Measurements from ENCODE around the gene ADAP1.
"Not testable (repeated sequence)": the region's sequence is repeated elsewhere in the genome, so short reads cannot be mapped to it uniquely, and the experiment has no call there.

ADAP1 gene

GRCh38 chr7:974172-974571 lies 19.7 kb upstream of the ADAP1 start:
- DNase-seq, result no peak

- DNase-seq, result no peak
Measured at GRCh38 chr7:973312-973711, 18.8 kb upstream of the ADAP1 start.

GRCh38 chr7:972676-973309 lies 18.3 kb upstream of the ADAP1 start:
- no peak for DNase-seq

DNA sequence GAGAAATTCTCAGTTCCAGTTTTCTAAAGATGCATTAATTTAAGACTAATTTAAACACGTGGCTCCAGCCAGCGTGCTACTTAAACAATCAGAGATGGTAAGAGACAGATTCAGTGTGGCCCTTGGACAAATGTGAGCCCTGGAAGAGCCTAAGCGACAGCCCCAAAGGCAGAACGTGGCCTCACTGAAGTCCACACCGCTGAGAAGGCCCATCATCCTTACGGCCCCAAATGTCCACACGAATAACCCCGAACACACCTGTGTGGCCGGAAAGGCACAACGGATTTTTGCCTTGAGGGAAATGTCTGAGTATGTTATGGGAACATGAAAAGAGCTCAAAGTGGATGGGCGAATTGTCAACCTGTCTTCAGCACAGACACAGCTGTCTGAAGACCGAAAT lies 17.6 kb upstream of the ADAP1 start:
- no peak for DNase-seq

DNA sequence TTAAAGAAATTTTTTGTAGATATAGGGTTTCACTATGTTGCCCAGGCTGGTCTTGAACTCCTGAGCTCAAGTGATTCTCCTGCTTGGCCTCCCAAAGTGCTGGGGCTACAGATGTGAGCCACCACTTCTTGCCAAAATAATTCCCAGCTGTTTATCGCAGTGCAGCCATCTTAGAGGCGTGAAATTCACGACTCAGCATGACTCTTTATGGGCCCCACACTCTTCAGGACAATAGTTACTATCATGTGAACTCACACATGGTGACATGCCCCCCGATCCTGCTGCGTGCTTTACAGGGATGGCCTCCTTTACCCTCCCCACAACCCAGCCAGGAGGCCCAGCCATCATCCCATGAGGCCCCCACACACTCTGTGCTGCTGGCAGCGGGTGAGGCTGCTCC lies 16.3 kb upstream of the ADAP1 start:
- no peak for DNase-seq

- DNase-seq, result no peak
Measured at GRCh38 chr7:969403-969802, 14.9 kb upstream of the ADAP1 start.

DNA sequence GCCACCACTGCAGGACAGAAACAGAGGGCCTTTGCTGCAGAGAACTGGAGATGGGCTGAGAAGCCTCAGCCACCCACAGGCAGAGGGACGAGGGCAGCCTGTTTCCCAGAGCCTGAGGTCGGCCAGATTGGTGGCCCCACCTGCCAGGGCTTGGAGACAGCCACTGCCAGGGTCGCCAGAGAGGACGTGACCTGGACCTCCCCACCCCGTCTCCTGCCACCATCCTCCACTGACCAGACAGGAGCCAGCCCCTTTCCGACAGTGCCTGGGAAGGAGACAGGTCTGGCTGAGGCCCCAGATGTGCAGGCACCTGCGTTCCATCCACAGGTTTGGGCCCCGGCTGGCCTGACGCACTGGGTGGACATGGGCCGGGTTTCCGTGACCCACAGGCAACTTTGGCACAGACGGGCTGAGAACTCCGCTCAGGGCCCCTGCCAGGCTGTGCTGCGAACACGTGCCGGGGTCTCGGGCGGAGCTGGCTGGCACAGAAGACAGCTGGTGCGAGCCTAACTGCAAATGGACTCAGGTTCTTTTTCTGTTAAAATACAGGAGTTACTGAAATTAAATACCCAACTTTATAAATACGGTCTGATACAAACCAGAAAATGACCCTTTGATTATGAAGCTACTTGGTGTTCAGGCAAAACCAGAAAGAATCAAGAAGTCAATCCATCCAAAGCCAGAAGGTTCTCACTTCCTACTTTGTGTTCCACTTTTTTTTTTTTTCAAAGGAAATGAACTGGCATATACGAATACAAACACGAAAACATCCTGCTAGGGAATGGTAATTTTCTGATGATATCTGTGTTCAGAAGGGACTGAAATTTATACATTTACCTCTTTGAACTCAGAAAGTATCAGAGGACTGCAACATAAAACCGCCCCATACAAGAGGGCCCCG lies 14.0 kb upstream of the ADAP1 start:
- no peak for DNase-seq

DNA sequence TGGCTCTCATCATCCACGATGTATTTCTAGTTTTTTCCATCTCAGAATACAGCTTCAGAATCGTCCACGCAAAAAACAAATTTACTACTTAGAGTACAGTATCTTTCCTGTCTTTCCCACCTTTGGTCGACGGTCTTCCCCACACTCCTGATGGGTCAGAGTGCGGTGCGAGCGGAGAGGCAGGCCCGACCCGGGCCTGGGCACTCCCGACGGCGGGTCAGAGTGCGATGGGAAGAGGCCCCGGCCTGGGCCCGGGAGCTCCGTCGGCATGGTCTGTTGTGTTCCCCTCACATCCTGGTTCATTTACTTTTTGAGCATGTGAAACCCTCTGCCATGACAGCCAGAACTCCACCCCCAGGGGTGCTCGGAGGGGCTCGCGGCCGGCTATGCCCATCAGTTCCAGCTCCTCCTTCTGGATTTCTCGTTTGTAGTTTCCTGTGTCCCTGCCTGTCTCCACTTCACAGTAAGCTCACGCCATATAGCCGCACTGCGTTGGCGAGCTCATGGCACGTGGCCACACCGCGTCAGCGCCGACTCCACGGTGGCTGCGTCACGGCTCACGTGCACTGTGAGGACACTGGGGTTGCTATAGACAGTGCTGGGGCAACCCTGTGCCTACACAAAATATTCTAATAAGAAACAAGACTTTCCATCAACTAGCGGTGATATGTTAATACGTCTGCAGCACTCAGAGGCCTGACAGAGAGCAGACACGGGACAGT lies 13.0 kb upstream of the ADAP1 start:
- no peak for DNase-seq

DNA sequence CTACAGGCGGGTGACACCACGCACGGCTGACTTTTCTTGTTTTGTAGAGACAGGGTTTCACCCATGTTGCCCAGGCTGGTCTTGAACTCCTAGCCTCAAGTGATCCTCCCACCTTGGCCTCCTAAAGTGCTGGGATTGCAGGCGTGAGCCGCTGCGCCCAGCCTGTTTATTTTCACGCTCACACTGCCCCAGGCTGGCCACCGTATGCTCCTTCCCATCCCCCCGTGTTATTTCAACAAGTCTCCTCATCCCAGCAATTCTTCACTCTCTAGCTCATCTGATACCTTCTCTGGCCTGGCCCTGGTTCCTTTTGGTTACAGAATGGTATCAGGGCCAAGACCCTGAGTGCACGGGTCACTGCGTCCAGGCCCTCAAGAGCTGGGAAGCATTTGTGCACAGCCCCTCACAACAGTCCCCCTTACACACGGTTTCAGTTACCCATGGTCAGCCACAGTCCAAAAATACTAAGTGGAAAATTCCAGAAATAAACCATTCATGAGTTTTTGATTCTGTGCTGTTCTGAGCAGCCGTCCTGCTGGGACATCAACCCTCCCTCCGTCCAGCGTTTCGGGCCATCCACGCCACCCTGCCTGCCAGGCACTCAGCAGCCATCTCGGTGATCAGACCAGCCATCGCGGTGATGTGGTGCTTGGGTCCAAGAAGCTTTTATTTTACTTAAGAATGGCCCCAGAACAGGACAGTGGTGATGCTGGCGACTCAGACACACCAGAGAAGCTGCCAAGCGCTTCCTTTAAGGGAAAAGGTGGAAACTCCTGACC lies 12.0 kb upstream of the ADAP1 start:
- no peak for DNase-seq

DNA sequence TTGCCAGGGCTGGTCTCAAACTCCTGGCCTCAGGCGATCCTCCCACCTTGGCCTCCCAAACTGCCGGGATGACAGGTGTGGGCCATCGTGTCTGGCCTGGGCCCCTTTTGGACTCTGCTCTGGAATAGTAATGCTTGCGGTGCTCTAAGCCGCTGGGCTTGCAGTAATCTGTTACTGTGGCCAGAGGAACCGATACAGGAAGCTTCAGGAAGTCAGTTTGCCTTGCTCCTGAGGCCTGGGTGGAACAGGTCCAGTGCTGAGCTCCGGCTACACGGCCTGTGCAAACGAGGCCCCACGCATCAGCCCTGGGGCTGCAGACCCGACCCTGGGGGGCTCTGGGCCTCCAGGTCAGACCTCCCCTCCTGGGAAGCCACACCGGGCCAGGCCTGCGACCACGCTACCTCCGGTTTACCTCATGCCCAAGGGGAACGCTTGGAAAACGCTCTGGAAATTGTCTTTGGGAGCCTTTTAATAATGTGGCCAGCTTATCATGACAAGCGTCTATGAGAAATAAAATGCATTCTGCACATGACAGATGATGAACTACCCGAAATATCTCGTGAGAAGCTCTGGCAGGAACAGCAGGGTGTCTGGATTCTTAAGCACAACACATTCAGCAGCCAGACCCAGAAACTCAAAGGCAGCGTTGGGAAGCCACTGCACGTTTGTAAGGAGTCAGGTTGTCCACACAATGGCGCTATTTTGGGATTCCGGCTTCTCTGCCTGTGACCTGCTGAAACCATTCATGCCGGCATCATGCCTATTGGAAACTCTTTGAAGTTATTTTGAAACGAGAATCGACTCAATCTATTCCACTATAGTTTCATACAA lies 10.1 kb upstream of the ADAP1 start:
- no peak for DNase-seq

DNA sequence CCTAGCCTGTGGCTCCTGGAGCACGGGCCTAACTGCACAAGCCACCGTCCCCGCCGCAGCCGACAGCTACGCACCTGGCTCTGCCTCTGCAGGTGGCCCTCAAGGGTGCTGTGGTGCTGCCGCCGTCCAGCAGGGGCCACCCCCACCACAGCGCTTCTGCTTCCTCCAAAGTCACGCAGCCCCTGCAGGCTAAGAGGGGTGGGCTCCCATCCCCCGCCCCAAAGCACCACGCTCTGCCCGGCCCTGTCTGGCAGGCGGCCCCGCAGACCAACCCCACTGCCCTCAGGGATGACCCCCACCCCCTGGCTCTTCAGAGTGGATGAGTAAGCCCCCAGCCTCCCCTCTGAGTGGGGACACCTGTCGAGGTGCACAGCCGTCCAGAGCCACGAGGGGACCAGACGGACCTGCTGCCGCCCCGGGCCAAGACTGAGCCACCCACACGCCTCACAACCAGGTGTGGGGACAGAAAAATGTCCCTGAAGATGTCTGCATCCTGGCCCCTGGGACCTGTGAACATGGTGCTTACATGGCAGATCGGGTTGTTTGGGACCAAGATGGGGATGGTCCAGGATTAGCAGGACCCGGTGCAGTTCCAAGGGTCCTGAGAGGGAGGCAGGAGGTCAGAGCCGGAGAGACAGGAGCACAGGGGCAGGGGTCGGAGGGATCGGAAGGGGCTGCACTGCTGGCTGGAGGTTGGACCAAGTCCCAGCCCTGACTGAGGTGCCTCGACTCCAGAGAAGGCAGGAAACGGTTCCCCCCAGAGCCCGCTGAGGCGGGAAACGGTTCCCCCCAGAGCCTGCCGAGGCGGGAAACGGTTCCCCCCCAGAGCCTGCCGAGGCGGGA lies 9.0 kb upstream of the ADAP1 start:
- DNase-seq, result no peak

DNA sequence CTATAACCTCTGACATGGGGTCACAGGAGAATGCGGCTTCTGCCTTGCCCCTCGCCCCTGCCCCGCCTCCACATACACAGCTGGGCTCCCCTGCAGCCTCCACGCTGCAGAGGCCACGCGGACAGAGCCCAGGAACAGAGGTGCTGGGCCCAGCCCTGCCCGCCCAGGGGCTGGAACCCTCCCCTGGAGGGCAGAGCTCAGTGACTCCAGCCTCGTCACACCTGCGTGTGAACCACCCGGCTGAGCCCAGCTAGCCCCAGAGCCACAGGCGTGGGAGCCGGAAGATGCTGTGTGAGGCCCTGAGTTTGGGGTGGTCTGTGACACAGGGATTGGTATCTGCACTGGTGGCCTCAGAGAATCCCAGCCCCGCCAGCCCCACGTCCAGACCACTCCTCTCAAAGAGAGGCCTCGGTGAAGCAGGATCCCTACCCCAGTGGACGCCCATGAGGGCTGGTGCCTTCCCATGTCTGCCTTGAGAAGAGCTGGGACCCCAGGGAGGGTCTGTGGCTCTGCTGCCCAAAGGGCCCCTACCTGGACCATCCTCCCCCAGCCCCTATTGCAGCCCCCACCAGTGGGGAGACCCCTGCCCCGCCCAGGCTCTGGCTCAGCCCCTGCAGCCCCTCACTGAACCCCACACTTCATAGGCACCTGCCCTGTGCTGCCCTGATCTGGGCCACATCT lies 8.1 kb upstream of the ADAP1 start:
- DNase-seq, result no peak

DNA sequence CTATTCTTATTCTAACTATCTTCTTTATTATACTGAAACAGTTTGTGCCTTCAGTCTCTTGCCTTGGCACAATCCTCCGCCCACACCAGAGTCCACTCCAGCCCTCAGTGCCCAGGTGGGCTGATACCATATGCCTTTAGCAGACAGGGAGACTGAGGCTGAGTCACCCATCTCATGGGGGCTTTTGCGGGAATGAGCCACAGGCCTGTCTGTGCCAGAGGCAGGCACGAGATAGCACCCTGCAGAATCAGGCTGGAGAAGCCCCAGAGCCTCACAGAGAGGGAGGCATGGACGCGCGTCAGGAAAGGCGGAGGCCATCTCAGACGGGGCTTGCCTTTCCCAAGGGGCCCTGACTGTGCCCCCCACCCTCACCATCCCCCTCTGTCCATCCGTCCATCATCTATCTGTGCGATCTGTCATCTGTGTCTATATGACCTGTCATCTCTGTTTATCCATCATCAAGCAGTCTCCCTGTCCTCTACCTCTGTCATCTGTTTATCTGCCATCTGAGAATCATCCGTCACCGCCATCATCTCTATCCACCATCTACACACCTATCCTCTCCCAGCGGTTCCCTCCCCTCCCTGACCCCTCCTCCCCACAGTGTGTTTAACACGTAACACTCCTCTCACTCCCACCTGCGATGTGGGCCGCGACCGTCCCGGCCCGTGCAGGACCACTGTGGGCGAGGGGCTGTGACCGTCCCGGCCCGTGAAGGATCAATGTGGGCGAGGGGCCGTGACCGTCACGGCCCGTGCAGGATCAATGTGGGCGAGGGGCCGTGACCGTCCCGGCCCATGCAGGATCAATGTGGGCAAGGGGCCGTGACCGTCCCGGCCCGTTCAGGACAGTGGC lies 7.3 kb upstream of the ADAP1 start:
- no peak for DNase-seq

- not testable (repeated sequence) for DNase-seq
Measured at GRCh38 chr7:960972-961371, 6.5 kb upstream of the ADAP1 start.

- no peak for DNase-seq
Measured at GRCh38 chr7:960269-960871, 5.9 kb upstream of the ADAP1 start.

DNA sequence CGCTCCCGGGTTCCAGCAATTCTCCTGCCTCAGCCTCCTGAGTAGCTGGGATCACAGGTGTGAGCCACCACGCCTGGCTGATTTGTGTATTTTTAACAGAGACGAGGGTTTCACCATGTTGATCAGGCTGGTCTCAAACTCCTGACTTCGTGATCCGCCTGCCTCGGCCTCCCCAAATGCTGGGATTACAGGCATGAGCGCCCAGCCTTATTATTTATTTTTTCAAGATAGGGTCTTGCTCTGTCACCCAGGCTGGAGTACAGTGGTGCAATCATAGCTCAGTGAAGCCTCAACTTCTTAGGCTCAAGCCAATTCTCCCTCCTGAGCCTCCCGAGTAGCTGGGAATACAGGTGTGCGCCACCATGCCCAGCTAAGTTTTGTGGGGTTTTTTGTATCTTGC lies 5.3 kb upstream of the ADAP1 start:
- DNase-seq, result not testable (repeated sequence)

DNA sequence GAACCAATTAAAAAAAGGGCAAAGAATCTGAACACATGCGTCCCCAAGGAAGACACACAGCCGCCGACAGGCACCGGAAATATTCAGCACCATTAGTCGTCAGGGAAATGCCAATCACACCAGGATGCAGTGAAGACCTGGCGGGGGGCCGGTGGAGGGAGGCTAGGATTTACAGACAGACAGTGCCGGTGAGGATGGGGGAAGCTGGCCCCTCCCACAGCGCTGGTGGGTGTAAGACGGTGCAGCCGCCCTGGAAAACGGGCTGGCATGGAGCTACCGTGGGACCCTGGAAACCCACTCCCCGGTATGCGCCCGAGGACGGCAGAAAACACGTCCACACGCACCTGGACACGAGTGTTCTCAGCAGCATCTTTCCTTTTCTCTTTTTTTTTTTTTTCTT lies 4.8 kb upstream of the ADAP1 start:
- DNase-seq, result no peak

DNA sequence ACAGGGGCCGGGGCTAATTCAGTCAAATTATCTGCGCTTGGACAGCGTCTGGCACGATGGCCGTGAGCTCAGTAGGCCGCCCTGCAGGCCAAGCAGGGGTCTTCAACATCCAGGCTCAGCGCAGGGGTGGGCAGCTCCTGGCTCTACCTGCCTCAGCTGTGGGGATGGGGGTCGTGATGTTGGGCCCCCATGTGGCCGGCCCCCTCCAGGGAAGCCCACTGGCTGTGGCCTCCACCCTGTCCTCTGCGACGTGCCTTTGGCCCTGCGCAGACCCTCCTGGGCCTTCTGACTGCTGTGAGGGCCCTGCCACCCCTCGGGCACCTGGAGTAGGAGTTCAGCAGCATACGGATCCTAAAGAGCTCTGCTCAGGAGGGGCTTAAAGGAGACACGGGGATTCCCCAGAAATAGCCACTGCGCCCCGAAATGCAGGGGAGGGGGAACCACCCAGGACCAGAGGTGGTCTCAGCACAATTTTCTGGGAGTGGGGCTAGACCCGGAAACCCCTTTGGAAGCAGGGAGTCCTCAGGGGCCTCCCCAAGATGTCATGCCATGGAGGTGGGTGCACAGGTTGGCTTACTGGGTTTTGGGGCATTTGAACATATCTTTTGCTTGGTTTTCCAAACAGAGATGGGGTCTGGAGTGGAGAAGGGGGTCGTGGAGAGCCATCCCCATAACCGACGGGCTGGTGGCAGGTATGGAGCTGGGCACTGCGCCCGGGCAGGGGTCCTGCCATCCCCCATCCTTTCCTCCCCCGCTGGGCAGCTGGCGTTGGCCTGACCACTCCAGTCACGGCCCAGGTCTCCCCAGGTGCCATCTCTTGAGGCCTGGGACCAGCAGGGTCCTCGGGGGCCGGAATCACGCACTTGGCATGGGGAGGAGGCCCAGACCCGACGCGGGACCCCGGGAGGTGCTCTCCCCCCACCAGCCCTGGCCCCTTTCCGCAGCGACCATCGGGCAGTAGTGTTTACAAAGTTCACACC lies 4.0 kb upstream of the ADAP1 start:
- no peak for DNase-seq

Data from amniotic stem cell (primary cell).